ENCODE data around the gene SPOCK3. TPM values are rescaled to one million over a fixed set of nuclear protein-coding genes. Genes with fewer than 3 reads are reported as not detected.

SPOCK3 gene
- total and polyA plus RNA-seq, 7 donors = 0.39 to 3.9 (median 1.4) TPM; not detected in 2

GRCh38 chr4:166896254-166896653 lies 338.0 kb downstream of the SPOCK3 start:
- intact Hi-C loops (cut with DNase I) = no loop called here
- H3K4me1 ChIP-seq = no peaks in the 10 kb centered on the region
- TF ChIP-seq EP300 (IDR thresholded peaks at IDR 0.05) (no peak), CTCF (IDR thresholded peaks at IDR 0.05) (no peak), POLR2A (IDR thresholded peaks at IDR 0.05) (no peak), POLR2AphosphoS5 (IDR thresholded peaks at IDR 0.05) (no peak)
- H3K9me3 ChIP-seq = no peaks in the 10 kb centered on the region
- H3K27ac ChIP-seq = no peak overlapping the region
- 76 to 79% methylated on average over 3 of the region's 3 CpGs for WGBS, 2 donors
- H3K4me3 ChIP-seq = no peak overlapping the region
- no peaks in the 10 kb centered on the region for H3K36me3 ChIP-seq
- no peaks in the 10 kb centered on the region for H3K27me3 ChIP-seq
- no peak for DNase-seq

- H3K4me3 ChIP-seq = no peak overlapping the region
- H3K36me3 ChIP-seq = no peaks in the 10 kb centered on the region
- no peaks in the 10 kb centered on the region for H3K27me3 ChIP-seq
- H3K4me1 ChIP-seq = no peaks in the 10 kb centered on the region
- H3K27ac ChIP-seq = no peak overlapping the region
- WGBS, 2 donors = 90 to 96% methylated on average over 1 of the region's 1 CpG
- no peaks in the 10 kb centered on the region for H3K9me3 ChIP-seq
- no peak for DNase-seq
- intact Hi-C loops (cut with DNase I) = no loop called here
- TF ChIP-seq POLR2AphosphoS5 (IDR thresholded peaks at IDR 0.05) (no peak), POLR2A (IDR thresholded peaks at IDR 0.05) (no peak), CTCF (IDR thresholded peaks at IDR 0.05) (no peak), EP300 (IDR thresholded peaks at IDR 0.05) (no peak)
Measured at GRCh38 chr4:166895771-166896170, 338.5 kb downstream of the SPOCK3 start.

DNA sequence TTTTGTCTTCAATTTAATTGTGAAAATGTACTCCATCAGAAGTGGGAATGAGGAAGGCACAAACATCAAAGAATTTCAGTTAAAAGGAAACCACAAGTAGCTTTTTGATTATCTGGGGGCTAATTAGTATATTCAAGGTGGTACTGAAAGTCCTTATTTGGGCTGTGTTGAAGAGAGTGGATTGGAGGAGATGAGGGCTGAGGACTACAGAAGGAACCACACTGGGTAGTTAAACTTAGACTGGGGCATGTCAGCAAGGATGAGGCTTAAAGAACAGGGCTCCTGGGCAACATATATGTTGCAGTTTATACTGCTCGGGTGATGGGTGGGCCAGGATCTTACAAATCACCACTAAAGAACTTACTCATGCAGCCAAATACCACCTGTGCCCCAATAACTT lies 346.8 kb downstream of the SPOCK3 start:
- H3K27ac ChIP-seq = no peak overlapping the region
- no peaks in the 10 kb centered on the region for H3K4me1 ChIP-seq
- no peaks in the 10 kb centered on the region for H3K36me3 ChIP-seq
- no peaks in the 10 kb centered on the region for H3K9me3 ChIP-seq
- 78 to 86% methylated on average over 1 of the region's 1 CpG for WGBS, 2 donors
- H3K4me3 ChIP-seq = no peak overlapping the region
- TF ChIP-seq POLR2AphosphoS5 (IDR thresholded peaks at IDR 0.05) = no peak
- no peak for TF ChIP-seq EP300 (IDR thresholded peaks at IDR 0.05)
- TF ChIP-seq POLR2A (IDR thresholded peaks at IDR 0.05) = no peak
- TF ChIP-seq CTCF (IDR thresholded peaks at IDR 0.05) = no peak
- intact Hi-C loops (cut with DNase I) = no loop called here
- no peak for DNase-seq
- H3K27me3 ChIP-seq = no peaks in the 10 kb centered on the region

- Histone ChIP-seq H3K27me3 (no peaks in the 10 kb centered on the region), H3K36me3 (no peaks in the 10 kb centered on the region), H3K4me1 (no peaks in the 10 kb centered on the region), H3K27ac (no peak overlapping the region), H3K4me3 (no peak overlapping the region), H3K9me3 (no peaks in the 10 kb centered on the region)
- WGBS, 2 donors = 91 to 94% methylated on average over 2 of the region's 2 CpGs
- DNase-seq = no peak
- TF ChIP-seq POLR2A (IDR thresholded peaks at IDR 0.05) = no peak
- no peak for TF ChIP-seq CTCF (IDR thresholded peaks at IDR 0.05)
- no peak for TF ChIP-seq EP300 (IDR thresholded peaks at IDR 0.05)
- TF ChIP-seq POLR2AphosphoS5 (IDR thresholded peaks at IDR 0.05) = no peak
- intact Hi-C loops (cut with DNase I) = no loop called here
Measured at GRCh38 chr4:166886718-166887117, 347.6 kb downstream of the SPOCK3 start.

DNA sequence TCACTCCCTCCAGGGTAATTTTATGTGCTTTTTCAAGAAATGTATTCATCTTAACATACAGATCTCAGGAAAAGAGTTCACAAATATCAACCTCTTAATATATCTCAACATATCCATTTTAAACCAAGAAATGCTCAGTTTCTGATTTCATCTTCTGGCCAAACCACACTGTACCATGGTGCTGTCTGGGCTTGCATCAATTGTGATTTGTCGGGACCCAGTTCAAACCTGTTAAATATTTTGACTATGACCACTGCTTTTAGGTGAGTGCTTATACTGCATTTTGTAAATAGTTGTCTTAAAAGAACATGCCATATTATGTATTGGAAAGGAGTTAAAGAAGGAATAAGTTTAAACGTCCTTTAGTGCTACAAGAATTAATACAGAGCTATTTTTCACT lies 352.1 kb downstream of the SPOCK3 start:
- no peak for DNase-seq
- TF ChIP-seq POLR2AphosphoS5 (IDR thresholded peaks at IDR 0.05) (no peak), POLR2A (IDR thresholded peaks at IDR 0.05) (no peak), CTCF (IDR thresholded peaks at IDR 0.05) (no peak), EP300 (IDR thresholded peaks at IDR 0.05) (no peak)
- no peak overlapping the region for H3K27ac ChIP-seq
- H3K4me1 ChIP-seq = no peaks in the 10 kb centered on the region
- H3K4me3 ChIP-seq = no peak overlapping the region
- 77 to 79% methylated on average over 2 of the region's 2 CpGs for WGBS, 2 donors
- intact Hi-C loops (cut with DNase I) = no loop called here
- H3K9me3 ChIP-seq = no peaks in the 10 kb centered on the region
- no peaks in the 10 kb centered on the region for H3K36me3 ChIP-seq
- no peaks in the 10 kb centered on the region for H3K27me3 ChIP-seq

Data from sigmoid colon (tissue), 7 donors.